ENCODE results near the gene SAMD14.

SAMD14 gene

GRCh38 chr17:50094243-50094752, 35.7 kb downstream of the SAMD14 start:
- peak; percentile 87 for DNase-seq

GRCh38 chr17:50093807-50094206, 36.2 kb downstream of the SAMD14 start:
- no peak for DNase-seq

- DNase-seq, result no peak
Measured at GRCh38 chr17:50093246-50093645, 36.7 kb downstream of the SAMD14 start.

GRCh38 chr17:50091918-50092285, 38.1 kb downstream of the SAMD14 start:
- no peak for DNase-seq

GRCh38 chr17:50090971-50091917, 38.7 kb downstream of the SAMD14 start:
- no peak for DNase-seq

GRCh38 chr17:50090071-50090470, 39.9 kb downstream of the SAMD14 start:
- no peak for DNase-seq

- no peak for DNase-seq
Measured at GRCh38 chr17:50088952-50089825, 40.8 kb downstream of the SAMD14 start.

- no peak for DNase-seq
Measured at GRCh38 chr17:50087912-50088405, 42.0 kb downstream of the SAMD14 start.

GRCh38 chr17:50087246-50087911, 42.6 kb downstream of the SAMD14 start:
- DNase-seq, result peak; percentile 69

GRCh38 chr17:50081757-50082156, 48.2 kb downstream of the SAMD14 start:
- no peak for DNase-seq

- DNase-seq, result no peak
Measured at GRCh38 chr17:50080827-50081226, 49.1 kb downstream of the SAMD14 start.

- DNase-seq, result no peak
Measured at GRCh38 chr17:50080096-50080480, 49.9 kb downstream of the SAMD14 start.

- DNase-seq, result peak; percentile 53
Measured at GRCh38 chr17:50079334-50080095, 50.4 kb downstream of the SAMD14 start.

- DNase-seq, result no peak
Measured at GRCh38 chr17:50078430-50078829, 51.5 kb downstream of the SAMD14 start.

GRCh38 chr17:50076591-50077235, 53.2 kb downstream of the SAMD14 start:
- DNase-seq, result no peak

GRCh38 chr17:50076221-50076590, 53.8 kb downstream of the SAMD14 start:
- no peak for DNase-seq

GRCh38 chr17:50075446-50076032, 54.4 kb downstream of the SAMD14 start:
- no peak for DNase-seq

GRCh38 chr17:50074227-50074626, 55.7 kb downstream of the SAMD14 start:
- DNase-seq, result no peak

GRCh38 chr17:50072925-50073324, 57.0 kb downstream of the SAMD14 start:
- DNase-seq, result no peak

GRCh38 chr17:50072130-50072529, 57.8 kb downstream of the SAMD14 start:
- DNase-seq, result no peak

- no peak for DNase-seq
Measured at GRCh38 chr17:50071692-50072091, 58.3 kb downstream of the SAMD14 start.

All from hematopoietic multipotent progenitor cell treated with erythropoietin and hydrocortisone succinate and interleukin-3 and kit ligand, for 8 days (in vitro differentiated cells).